Keratinocyte (primary cell): Measurements from ENCODE around the gene TMEM231. TPM values are rescaled to one million over a fixed set of nuclear protein-coding genes. Genes with fewer than 3 reads are reported as not detected.

Experiments used
- DNase-seq: peaks from one replicate; pipeline ENCODE4 v3.0.0-alpha.2; 2011; ENCODE audit warnings: low read depth, missing footprints, low spot score
- FAIRE-seq: peaks from 2 replicates; lab custom pipeline; 2011; peaks lifted over from hg19 to GRCh38; lab: Jason Lieb, UNC
- H2AFZ ChIP-seq: 2 replicates; pipeline ENCODE4 v1.6.0; 2012; ENCODE audit warnings: low read length, control low read depth, inconsistent platforms; ENCODE audit not compliant: control insufficient read depth
- H3K27ac ChIP-seq: 2 replicates; pipeline ENCODE4 v1.5.1; 2011; ENCODE audit warnings: low read length; ENCODE audit not compliant: control insufficient read depth, insufficient read depth
- H3K27me3 ChIP-seq: 3 replicates; pipeline ENCODE4 v1.6.0; 2011; ENCODE audit warnings: low read length; ENCODE audit not compliant: control insufficient read depth, insufficient read depth; ENCODE audit errors: extremely low read depth
- H3K36me3 ChIP-seq, 2 experiments: 2 replicates in 1 of 2; 3 replicates in 1 of 2; pipeline ENCODE4 v1.5.1; 2011; ENCODE audit warnings: low read length in 2 of 2, mild to moderate bottlenecking in 1 of 2; ENCODE audit not compliant: control insufficient read depth in 2 of 2, insufficient read depth in 2 of 2; ENCODE audit errors: extremely low read depth in 1 of 2
- H3K4me1 ChIP-seq: 3 replicates; pipeline ENCODE4 v1.5.1; 2011; ENCODE audit warnings: low read length; ENCODE audit not compliant: control insufficient read depth, insufficient read depth; ENCODE audit errors: extremely low read depth
- H3K4me2 ChIP-seq: 3 replicates; pipeline ENCODE4 v1.6.0; 2011; ENCODE audit warnings: low read depth, low read length; ENCODE audit not compliant: control insufficient read depth, insufficient read depth; ENCODE audit errors: extremely low read depth
- H3K4me3 ChIP-seq, 3 experiments: fragments of 200-600 bp in 1 of 3; sonication (generic) in 1 of 3; 2 replicates in 2 of 3; 3 replicates in 1 of 3; pipeline ENCODE4 v1.5.1; 2011 to 2016; ENCODE audit warnings: low read length in 3 of 3, mild to moderate bottlenecking in 3 of 3, control low read depth in 2 of 3, inconsistent platforms in 1 of 3, low read depth in 1 of 3, mixed read lengths in 1 of 3, mixed run types in 1 of 3, moderate library complexity in 1 of 3; ENCODE audit not compliant: control insufficient read depth in 2 of 3, insufficient read depth in 2 of 3; ENCODE audit errors: extremely low read depth in 1 of 3
- H3K79me2 ChIP-seq: 2 replicates; pipeline ENCODE4 v1.6.0; 2012; ENCODE audit warnings: low read length; ENCODE audit not compliant: control insufficient read depth, insufficient read depth
- H3K9ac ChIP-seq: 3 replicates; pipeline ENCODE4 v1.6.0; 2011; ENCODE audit warnings: low read length; ENCODE audit not compliant: control insufficient read depth, insufficient read depth; ENCODE audit errors: extremely low read depth
- H3K9me1 ChIP-seq: 3 replicates; pipeline ENCODE4 v1.6.0; 2011; ENCODE audit warnings: low read length; ENCODE audit not compliant: control insufficient read depth, insufficient read depth; ENCODE audit errors: extremely low read depth
- H3K9me3 ChIP-seq: 2 replicates; pipeline ENCODE4 v1.5.1; 2012; ENCODE audit warnings: low read depth, low read length; ENCODE audit not compliant: control insufficient read depth
- H4K20me1 ChIP-seq: 3 replicates; pipeline ENCODE4 v1.6.0; 2011; ENCODE audit warnings: low read length; ENCODE audit not compliant: control insufficient read depth, insufficient read depth; ENCODE audit errors: extremely low read depth
- CTCF ChIP-seq, 3 experiments: IDR thresholded peaks in 1 of 3; conservative IDR thresholded peaks in 1 of 3; optimal IDR thresholded peaks in 1 of 3; 2 replicates in 2 of 3; 3 replicates in 1 of 3; pipeline versions ENCODE3 to v1.5.1; 2011; ENCODE audit warnings: low read length in 3 of 3, mild to moderate bottlenecking in 3 of 3, moderate library complexity in 2 of 3, control low read depth in 1 of 3, inconsistent platforms in 1 of 3; ENCODE audit not compliant: insufficient read depth in 2 of 3; ENCODE audit errors: extremely low read depth in 1 of 3
- EZH2 ChIP-seq: IDR thresholded peaks from one replicate; pipeline ENCODE4 v1.6.1; 2012; ENCODE audit warnings: inconsistent platforms, mild to moderate bottlenecking, low read length, moderate library complexity
- dilution Hi-C: fragments of 300-500 bp; cut with MboI; formaldehyde crosslinking; loops from one replicate; pipeline ENCODE4 v1.7.0; 2020; ENCODE audit warnings: low sequenced_read_pairs; ENCODE audit not compliant: extremely low pct_ligation_motif_present
- polyA plus RNA-seq, 5 experiments: library from polyadenylated mRNA; depleted of rRNA in 3 of 5; stranded (reverse) in 3 of 5; stranded (forward) in 1 of 5; unstranded in 1 of 5; fragments of >200 nt; gene quantifications; 1 replicate in 1 of 5; 2 replicates in 3 of 5; 3 replicates in 1 of 5; pipeline versions ENCODE4 v1.2.1 to v1.2.3, GENCODE V29; 2011 to 2012; ENCODE audit warnings: missing spikeins in 2 of 5, low read depth in 1 of 5, low replicate concordance in 1 of 5

TMEM231 gene
- polyA plus RNA-seq, 1 donor (not counting 4 experiments of a cell fraction or from before 2014, with no cell fraction given): 11.0 TPM

GRCh38 chr16:75575958-75576357 is 19.9 kb upstream of the TMEM231 start:
- Histone ChIP-seq H3K27me3 (no peaks in the 10 kb centered on the region), H2AFZ (no peak overlapping the region), H3K36me3 (peaks cover 13 to 21% of the 10 kb centered on the region in 2 experiments), H3K27ac (no peak overlapping the region), H3K9me1 (no peaks in the 10 kb centered on the region), H3K4me2 (no peak overlapping the region), H3K9me3 (no peaks in the 10 kb centered on the region), H3K9ac (no peak overlapping the region), H3K4me1 (no peaks in the 10 kb centered on the region), H4K20me1 (no peaks in the 10 kb centered on the region), H3K4me3 (no peak overlapping the region), H3K79me2 (no peaks in the 10 kb centered on the region)
- DNase-seq (no peak), FAIRE-seq (no peak)
- dilution Hi-C loops: no loop called here
- TF ChIP-seq CTCF (optimal IDR thresholded peaks at IDR 0.05 in 1 of 3, IDR thresholded peaks at IDR 0.05 in 1 of 3, conservative IDR thresholded peaks at IDR 0.05 in 1 of 3; ENCODE audit: extremely low read depth in 1 of 3, insufficient read depth in 2 of 3, low read length in 3 of 3) (no peak), EZH2 (no peak)

GRCh38 chr16:75573955-75574354 is 17.9 kb upstream of the TMEM231 start:
- H3K36me3 ChIP-seq: peaks cover 23 to 27% of the 10 kb centered on the region in 2 experiments
- H3K4me3 ChIP-seq: no peak overlapping the region
- no peak overlapping the region for H2AFZ ChIP-seq
- no peaks in the 10 kb centered on the region for H3K9me3 ChIP-seq
- TF ChIP-seq EZH2 (no peak), CTCF (optimal IDR thresholded peaks at IDR 0.05 in 1 of 3, IDR thresholded peaks at IDR 0.05 in 1 of 3, conservative IDR thresholded peaks at IDR 0.05 in 1 of 3; ENCODE audit: extremely low read depth in 1 of 3, insufficient read depth in 2 of 3, low read length in 3 of 3) (no peak)
- no peak for DNase-seq
- dilution Hi-C loops: no loop called here
- H4K20me1 ChIP-seq: no peaks in the 10 kb centered on the region
- H3K9me1 ChIP-seq: no peaks in the 10 kb centered on the region
- H3K4me1 ChIP-seq: no peaks in the 10 kb centered on the region
- no peaks in the 10 kb centered on the region for H3K27me3 ChIP-seq
- H3K9ac ChIP-seq: no peak overlapping the region
- no peak overlapping the region for H3K4me2 ChIP-seq
- no peak overlapping the region for H3K27ac ChIP-seq
- FAIRE-seq: no peak
- no peaks in the 10 kb centered on the region for H3K79me2 ChIP-seq
